SU-DHL-6 (cell line): ENCODE data around the gene COQ10B.

Source experiments
- H2AFZ ChIP-seq: fragments of 200-600 bp; sonication (generic); 2 replicates; pipeline ENCODE4 v1.6.1; 2014; ENCODE audit warnings: low read depth, mild to moderate bottlenecking, moderate library complexity, mixed read lengths, antibody characterized with exemption, low read length; ENCODE audit not compliant: severe bottlenecking
- H3F3A ChIP-seq: fragments of 200-600 bp; shearing (Covaris generic); 2 replicates; pipeline ENCODE4 v1.6.0; 2016; ENCODE audit warnings: antibody characterized with exemption, mild to moderate bottlenecking; ENCODE audit not compliant: insufficient read depth
- H3K27ac ChIP-seq: fragments of 200-600 bp; sonication (generic); 2 replicates; pipeline ENCODE4 v1.5.1; 2016; ENCODE audit warnings: low read depth, mild to moderate bottlenecking, low read length, moderate library complexity, mixed read lengths
- H3K27me3 ChIP-seq: fragments of 200-600 bp; sonication (generic), shearing (Covaris generic); 2 replicates; pipeline ENCODE4 v1.6.0; 2014; ENCODE audit warnings: mild to moderate bottlenecking, low read length
- H3K36me3 ChIP-seq: fragments of 200-600 bp; sonication (generic); 2 replicates; pipeline ENCODE4 v1.6.1; 2014; ENCODE audit warnings: mild to moderate bottlenecking, low read length, mixed read lengths
- H3K4me2 ChIP-seq: fragments of 300-600, 200-600 bp; shearing (Covaris generic), sonication (generic); 2 replicates; pipeline ENCODE4 v1.6.0; 2014; ENCODE audit warnings: low read length, low read depth, mild to moderate bottlenecking; ENCODE audit not compliant: poor library complexity, severe bottlenecking
- H3K4me3 ChIP-seq: fragments of 200-600 bp; sonication (generic); 2 replicates; pipeline ENCODE4 v1.5.1; 2014; ENCODE audit warnings: antibody characterized with exemption, low read length, mild to moderate bottlenecking, mixed read lengths; ENCODE audit not compliant: insufficient read depth, poor library complexity, severe bottlenecking
- H3K79me2 ChIP-seq: fragments of 200-600 bp; sonication (generic); 2 replicates; pipeline ENCODE4 v1.6.1; 2014; ENCODE audit warnings: mild to moderate bottlenecking, low read length, moderate library complexity; ENCODE audit not compliant: insufficient read depth
- H3K9ac ChIP-seq: fragments of 200-600 bp; sonication (generic); 2 replicates; pipeline ENCODE4 v1.7.0; 2014; ENCODE audit warnings: mild to moderate bottlenecking, low read length
- H3K9me2 ChIP-seq: fragments of 200-600 bp; sonication (generic); replicated peaks from 2 replicates; pipeline ENCODE4 v1.6.1; 2014; ENCODE audit warnings: low read length; ENCODE audit not compliant: insufficient read depth
- H3K9me3 ChIP-seq: fragments of 200-600 bp; sonication (generic); 2 replicates; pipeline ENCODE4 v1.6.1; 2014; ENCODE audit warnings: low read length, mixed read lengths; ENCODE audit not compliant: insufficient read depth
- H4K20me1 ChIP-seq: fragments of 200-600 bp; sonication (generic); 2 replicates; pipeline ENCODE4 v1.6.1; 2014; ENCODE audit warnings: low read depth, mild to moderate bottlenecking, antibody characterized with exemption, low read length, moderate library complexity, mixed read lengths
- CTCF ChIP-seq: fragments of 200-600 bp; sonication (generic); IDR thresholded peaks from one replicate; pipeline ENCODE4 v1.5.1; 2017; ENCODE audit warnings: antibody characterized with exemption, mild to moderate bottlenecking, low read length, moderate library complexity; ENCODE audit not compliant: insufficient read depth, poor library complexity, severe bottlenecking
- EZH2phosphoT487 ChIP-seq: fragments of 200-600 bp; sonication (generic), shearing (Covaris generic); conservative IDR thresholded peaks from 2 replicates; pipeline ENCODE4 v1.6.1; 2018; ENCODE audit warnings: mild to moderate bottlenecking, antibody characterized with exemption, low read length, moderate library complexity, mixed read lengths

Gene COQ10B

GRCh38 chr2:197497326-197497725 lies 44.0 kb downstream of the COQ10B start:
- peaks cover 61% of the 10 kb centered on the region for H3K36me3 ChIP-seq
- H3K9me3 ChIP-seq, result no peaks in the 10 kb centered on the region
- peaks cover 87% of the 10 kb centered on the region for H3K79me2 ChIP-seq
- H3K27me3 ChIP-seq, result no peaks in the 10 kb centered on the region
- peak overlapping the region; percentile 83 for H3K4me2 ChIP-seq
- H3K9me2 ChIP-seq, result no peaks in the 10 kb centered on the region
- H3K9ac ChIP-seq, result peak overlapping the region; percentile 99
- H3F3A ChIP-seq, result peaks cover 49% of the 10 kb centered on the region
- peak overlapping the region; percentile 92; the same call in 1 of the 2 replicates for H3K27ac ChIP-seq
- TF ChIP-seq CTCF (no peak), EZH2phosphoT487 (no peak)
- peaks cover 42% of the 10 kb centered on the region for H4K20me1 ChIP-seq
- H2AFZ ChIP-seq, result no peak overlapping the region
- H3K4me3 ChIP-seq, result peak overlapping the region; percentile 91

GRCh38 chr2:197498235-197498936 lies 45.0 kb downstream of the COQ10B start:
- Histone ChIP-seq H3K27me3 (no peaks in the 10 kb centered on the region), H4K20me1 (peaks cover 42% of the 10 kb centered on the region), H3K4me3 (peak overlapping the region; percentile 91), H3K9me2 (no peaks in the 10 kb centered on the region), H3K79me2 (peaks cover 88% of the 10 kb centered on the region), H3K9ac (peak overlapping the region; percentile 99), H3K27ac (peak overlapping the region; percentile 92; the same call in 1 of the 2 replicates), H3K36me3 (peaks cover 60% of the 10 kb centered on the region), H3K9me3 (no peaks in the 10 kb centered on the region), H3F3A (peaks cover 54% of the 10 kb centered on the region), H2AFZ (no peak overlapping the region), H3K4me2 (peak overlapping the region; percentile 83)
- TF ChIP-seq CTCF, result no peak
- TF ChIP-seq EZH2phosphoT487, result no peak

GRCh38 chr2:197498937-197499593 lies 45.7 kb downstream of the COQ10B start:
- Histone ChIP-seq H3K4me3 (peak overlapping the region; percentile 91), H2AFZ (no peak overlapping the region), H3K79me2 (peaks cover 93% of the 10 kb centered on the region), H3K36me3 (peaks cover 61% of the 10 kb centered on the region), H4K20me1 (peaks cover 41% of the 10 kb centered on the region), H3F3A (peaks cover 53% of the 10 kb centered on the region), H3K9me2 (no peaks in the 10 kb centered on the region), H3K9me3 (no peaks in the 10 kb centered on the region), H3K4me2 (peak overlapping the region; percentile 83), H3K27me3 (no peaks in the 10 kb centered on the region), H3K9ac (peak overlapping the region; percentile 99), H3K27ac (peak overlapping the region; percentile 92)
- no peak for TF ChIP-seq EZH2phosphoT487
- no peak for TF ChIP-seq CTCF
